IPS-11a (cell line): ENCODE results near the gene IFNK.

ENCODE experiments used
- H3K4me3 ChIP-seq: one replicate; pipeline ENCODE4 v1.5.1; 2013; ENCODE audit warnings: low read depth, low read length, control low read depth

IFNK gene

DNA sequence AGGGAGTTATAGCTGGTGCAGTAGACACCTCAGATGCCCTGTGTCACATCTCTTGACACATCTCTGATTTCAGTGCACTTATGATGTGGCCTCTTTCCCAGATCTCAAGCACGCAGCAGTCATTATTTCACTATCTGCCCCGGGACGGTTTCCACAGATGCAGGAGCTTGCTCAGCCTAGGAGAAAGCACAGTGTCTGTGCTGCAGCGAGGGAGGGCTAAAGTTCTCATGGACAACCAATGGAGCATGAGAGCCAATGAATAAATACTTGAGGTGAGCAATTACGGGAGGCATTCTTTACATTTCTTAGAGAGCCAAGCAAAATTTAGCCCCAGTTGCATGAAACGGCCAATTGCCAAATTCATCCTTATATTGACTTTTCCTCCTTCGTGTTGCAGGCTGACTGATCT, 12.9 kb downstream of the IFNK start:
- no peak overlapping the region for H3K4me3 ChIP-seq

DNA sequence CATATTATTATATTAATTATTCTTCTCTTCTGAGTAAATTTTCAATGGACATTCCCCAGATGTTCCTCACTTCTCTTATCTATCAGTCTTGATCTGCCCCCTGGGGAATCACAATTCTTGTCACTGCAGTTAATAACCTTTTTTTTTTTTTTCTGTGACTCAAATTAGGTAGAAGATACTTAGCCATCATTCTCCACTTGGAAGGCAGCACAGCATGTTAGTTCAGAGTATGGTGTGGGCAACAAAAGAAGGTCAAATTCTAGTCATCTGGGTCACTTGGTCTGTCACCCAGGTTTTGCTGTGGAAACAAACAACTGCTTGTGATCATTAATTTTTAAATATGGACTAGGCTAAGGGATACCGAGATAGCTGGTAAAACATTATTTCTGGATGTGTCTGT, 13.7 kb downstream of the IFNK start:
- no peak overlapping the region for H3K4me3 ChIP-seq

DNA sequence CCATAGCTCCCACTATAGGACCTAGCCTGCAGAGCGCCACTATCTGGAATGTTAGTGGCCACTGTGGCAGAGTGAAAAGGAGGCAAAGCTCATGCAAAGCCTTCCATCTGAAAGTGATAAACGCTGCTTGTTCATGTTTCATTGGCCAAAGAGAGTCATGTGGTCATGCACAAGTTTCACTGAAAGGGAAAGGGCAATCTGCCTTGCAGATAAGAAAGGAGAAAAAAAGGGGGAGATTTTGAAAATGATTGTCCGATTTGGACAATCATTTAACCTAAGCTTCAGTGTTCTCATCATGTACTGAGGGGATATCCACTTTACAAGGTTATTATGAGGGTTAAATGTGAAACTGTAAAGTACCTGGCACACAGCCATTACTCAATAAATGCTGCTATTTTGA, 14.6 kb downstream of the IFNK start:
- H3K4me3 ChIP-seq = no peak overlapping the region

DNA sequence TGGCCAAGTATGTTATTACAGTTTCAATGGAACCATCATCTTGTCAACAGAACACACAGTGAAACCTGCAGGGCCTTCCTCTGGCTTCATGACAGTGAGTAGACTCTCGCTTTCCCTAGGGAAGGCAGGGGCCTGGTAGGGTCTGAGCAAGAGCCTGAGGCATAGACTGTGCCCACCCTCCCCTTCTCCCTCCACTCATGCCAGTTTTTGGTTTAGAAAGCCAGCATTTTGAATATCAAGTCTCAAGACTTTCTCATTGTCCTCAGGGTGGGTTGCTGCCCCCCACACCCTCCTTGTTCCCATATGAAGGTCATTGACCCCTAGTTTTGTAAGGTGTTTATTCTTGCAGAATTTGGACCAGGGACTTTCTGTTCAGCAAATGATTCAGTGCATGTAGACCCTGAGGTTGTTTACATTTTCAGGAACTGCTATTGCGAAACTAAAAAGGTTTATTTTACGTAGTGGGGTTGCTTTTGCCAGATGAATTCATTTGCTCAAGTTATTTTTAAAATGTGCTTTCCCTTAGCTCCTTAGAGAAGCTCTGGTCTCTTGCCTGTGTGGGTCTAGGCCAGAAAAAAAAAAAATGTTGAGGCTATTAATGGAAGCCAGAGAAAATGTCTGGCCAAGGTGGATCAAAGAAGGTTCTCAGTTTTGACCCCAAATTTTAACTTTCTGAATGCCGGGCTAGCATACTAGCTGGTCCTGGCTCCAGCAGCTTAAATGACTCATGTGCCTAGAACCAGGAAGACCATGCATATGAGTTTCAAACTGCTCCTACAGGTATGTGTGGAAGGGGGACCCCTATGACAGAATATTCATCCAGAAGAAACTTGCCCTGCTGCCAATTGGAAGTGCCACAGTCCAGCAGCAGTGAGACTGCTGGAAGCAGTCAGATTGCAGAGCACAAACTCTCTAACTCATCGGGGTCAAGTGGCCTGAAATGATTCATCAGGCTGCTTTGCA, 15.7 kb downstream of the IFNK start:
- H3K4me3 ChIP-seq = no peak overlapping the region

DNA sequence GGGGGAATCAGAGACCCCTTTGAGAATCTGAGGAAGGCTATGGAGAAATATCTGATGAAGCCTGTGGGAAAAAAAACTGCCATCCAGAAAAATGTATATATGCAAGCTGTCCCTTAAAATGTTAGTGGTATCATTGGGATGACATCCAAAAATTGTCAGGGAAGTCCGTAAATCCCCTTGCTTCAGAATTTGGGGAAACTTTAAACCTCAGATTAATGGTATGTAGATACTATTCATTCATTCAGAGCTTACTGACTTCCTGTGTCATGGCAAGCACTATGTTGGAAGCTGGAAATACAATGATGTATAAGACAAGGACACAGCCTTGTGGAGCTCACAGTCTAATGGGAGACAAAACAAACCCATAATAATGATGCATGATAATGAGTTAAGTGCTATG, 16.4 kb downstream of the IFNK start:
- H3K4me3 ChIP-seq = no peak overlapping the region

DNA sequence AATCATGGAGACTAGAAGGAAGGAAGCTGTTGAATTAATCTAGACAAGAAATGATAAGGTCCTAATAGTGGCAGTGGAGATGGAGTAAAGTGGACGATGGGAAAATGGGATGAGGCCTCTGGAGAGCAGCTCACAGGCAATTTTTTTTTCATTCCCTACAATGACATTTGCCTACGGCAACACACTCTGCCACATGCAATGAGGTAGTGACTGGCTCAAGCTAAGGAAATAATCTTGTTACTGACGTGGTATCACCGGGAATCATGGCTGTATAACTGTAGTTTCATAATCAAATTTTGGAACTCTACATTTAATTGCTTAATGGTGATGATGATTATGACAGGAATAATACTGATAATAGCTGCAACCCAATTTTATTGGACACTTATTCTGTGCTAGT, 17.6 kb downstream of the IFNK start:
- no peak overlapping the region for H3K4me3 ChIP-seq

DNA sequence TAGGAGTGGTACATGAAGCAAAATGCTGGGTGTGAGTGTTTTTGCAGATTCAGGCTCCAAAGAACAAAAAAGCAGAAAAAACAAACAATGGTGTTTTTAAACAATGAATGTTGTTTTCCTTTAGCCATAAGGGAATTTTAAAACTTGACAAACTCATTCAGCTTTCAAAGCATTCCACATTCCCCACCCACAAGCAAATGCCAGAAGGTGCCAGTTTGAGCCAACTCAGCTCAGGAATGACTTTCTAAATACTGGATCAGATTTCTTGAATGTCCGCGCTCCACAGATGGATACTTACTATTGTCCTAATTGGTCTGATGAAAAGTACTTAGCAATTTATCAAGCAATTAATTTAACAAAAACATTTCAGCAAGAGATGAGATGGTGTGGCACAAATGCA, 18.4 kb downstream of the IFNK start:
- no peak overlapping the region for H3K4me3 ChIP-seq

DNA sequence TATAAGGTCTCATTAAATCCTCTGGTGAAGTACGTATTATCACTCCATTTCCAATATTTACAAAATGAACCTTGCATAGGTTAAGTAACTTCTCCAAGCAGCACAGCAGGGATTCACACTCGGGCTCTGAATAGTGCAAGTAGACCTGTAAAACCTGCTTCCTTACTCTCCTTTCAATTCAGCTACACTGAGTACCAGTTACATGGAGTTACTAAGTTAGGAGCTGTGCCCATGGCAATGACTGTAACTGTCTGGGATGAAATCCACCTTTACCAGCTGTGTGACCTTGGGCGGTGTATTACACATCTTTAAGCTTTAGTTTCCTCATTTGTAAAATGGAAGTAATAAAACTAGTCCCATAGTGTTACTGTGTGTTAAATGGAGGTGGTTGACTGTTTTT, 21.4 kb downstream of the IFNK start:
- H3K4me3 ChIP-seq = no peak overlapping the region

DNA sequence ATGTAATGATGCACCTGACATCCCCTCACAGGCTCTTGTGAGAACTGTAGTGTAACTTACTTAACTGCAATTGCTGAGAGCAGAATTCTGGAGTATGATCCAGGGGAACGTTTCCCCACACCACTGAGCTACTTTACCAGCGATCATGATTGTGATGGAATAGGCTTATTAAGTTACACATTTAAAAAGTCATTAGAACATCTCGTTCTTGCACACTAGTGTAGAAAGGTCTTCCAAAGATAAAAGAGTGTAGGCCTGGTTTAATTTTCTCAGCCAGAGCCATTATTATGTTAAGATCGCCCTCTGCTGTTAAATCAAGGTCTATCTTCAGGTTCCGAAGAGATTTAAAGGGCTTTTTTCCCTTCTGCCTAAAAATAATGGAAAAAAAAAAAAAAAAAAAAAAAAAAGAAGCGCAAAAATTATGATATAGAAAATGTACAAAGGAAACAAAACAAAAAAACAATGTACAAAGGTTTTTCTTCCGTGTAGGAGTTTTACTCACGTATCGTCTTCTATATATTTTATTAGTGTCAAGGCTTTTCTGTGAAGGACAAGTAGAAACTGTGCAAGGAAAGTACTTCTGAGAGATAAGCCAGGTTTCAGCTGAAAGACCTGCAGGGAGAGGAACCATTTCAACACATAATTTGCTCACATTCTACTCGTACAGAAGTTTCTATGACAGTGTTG, 24.1 kb downstream of the IFNK start:
- no peak overlapping the region for H3K4me3 ChIP-seq

DNA sequence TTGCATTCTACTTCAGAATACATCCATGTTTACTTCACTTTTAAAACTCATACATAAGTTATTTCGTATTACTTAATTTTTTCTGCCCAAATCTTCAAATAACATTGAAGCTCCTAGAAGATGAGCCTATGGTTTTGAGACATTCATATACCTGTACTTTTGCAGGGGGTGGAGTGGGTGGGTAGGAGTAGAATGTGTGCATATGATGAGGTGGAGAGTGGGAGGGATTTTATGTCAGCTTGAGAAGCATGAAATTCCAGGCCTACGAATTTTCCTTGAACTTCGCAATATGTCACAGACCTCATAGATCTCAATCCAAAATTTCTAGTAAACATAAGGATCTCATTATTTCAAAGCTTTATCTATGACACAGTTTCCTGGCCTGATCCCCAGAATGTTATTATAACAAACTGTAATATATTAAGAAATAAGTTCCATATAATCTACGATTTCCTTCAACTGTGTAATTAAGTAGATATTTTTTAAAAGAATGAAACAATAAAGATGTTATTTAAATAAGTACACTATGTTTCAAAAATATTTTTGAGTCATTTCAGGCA, 25.2 kb downstream of the IFNK start:
- H3K4me3 ChIP-seq = no peak overlapping the region

DNA sequence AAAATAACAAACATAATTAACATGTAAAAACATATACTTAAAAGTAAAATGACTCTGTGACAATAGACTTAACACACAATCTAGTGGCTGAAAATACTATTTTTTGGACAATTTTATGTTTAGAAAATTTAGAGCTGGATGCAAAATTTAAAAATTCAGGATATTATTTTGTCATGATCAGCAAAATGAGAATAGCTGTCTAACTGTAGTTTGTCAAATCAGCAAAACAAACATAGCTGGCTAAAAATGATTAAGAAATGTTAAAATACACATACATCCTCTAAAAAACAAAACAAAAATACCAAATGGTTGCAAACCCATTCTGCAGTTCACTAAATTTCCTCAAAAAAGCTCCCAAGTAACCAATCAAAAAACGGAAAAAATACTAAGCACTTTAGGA, 30.6 kb downstream of the IFNK start:
- H3K4me3 ChIP-seq = no peak overlapping the region

DNA sequence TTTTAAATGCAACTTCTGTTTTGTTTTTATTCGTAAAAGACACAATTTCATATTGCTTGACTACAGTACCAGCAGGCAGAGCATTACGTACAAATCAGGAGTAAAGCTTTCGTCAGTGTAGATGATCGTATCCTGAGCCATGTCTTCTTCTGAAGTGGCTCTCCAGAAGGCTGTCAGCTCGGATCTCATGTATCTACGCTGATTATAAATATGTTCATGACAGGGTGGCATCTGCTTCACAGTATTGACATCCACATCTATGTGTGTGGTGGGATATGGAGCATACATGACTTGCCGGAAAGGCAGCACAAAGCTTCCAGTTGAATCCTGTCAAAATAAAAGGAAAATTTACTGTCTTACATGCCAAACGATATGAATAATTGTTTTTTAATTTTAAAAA, 32.4 kb downstream of the IFNK start:
- no peak overlapping the region for H3K4me3 ChIP-seq

DNA sequence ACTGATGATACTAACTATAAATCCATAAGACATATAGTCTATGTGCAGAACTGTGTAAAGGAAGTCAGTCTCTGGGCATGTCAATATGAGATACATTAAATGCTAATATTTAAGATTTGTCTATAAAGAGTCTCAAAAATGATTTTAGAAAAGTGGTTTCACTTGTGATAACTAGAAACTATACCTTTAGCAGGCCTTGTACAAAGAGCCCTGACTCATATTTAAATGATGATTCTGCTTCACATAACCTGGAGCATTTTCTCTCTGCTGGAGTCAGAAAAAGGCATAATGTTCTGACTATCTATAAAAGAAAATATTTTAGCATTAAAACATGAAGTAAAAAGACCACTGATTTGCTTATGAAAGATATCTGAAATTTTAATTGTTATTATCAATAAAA, 34.2 kb downstream of the IFNK start:
- H3K4me3 ChIP-seq = no peak overlapping the region

DNA sequence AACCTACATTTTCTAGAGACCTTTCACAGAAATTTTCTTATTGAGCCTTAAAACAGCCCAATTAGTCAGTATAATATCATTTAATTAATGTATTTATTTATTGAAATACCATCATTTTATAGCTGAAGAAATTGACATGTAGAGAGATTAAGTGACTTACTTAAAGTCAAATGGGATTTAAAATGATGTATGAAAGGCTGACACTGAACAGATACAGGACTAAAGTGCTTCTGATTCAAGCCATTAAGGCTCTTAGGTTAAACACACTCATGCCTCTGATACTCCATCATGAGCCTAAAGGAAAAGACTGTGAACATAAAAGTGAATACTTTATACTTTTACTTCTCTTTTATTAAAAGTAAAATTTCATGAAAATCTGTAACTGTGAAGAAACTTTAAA, 36.4 kb downstream of the IFNK start:
- no peak overlapping the region for H3K4me3 ChIP-seq

DNA sequence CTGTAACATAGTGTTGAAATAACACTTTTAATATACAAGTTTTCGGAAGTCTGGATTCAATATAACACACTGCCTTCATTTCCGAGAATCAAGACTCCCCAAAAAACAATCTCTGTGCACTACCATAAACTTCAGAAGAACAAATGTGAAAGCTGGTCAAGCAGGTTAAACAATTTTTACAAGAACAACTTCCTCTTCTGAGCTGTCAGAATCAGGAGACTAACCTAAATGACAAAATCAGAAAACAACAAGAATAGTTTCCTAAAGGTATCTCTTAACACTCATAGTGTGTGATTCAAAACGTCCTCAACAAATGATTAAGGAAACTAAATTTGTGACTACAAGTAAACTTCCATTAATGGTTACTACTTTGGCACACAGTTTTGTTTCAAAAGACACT, 37.6 kb downstream of the IFNK start:
- no peak overlapping the region for H3K4me3 ChIP-seq

DNA sequence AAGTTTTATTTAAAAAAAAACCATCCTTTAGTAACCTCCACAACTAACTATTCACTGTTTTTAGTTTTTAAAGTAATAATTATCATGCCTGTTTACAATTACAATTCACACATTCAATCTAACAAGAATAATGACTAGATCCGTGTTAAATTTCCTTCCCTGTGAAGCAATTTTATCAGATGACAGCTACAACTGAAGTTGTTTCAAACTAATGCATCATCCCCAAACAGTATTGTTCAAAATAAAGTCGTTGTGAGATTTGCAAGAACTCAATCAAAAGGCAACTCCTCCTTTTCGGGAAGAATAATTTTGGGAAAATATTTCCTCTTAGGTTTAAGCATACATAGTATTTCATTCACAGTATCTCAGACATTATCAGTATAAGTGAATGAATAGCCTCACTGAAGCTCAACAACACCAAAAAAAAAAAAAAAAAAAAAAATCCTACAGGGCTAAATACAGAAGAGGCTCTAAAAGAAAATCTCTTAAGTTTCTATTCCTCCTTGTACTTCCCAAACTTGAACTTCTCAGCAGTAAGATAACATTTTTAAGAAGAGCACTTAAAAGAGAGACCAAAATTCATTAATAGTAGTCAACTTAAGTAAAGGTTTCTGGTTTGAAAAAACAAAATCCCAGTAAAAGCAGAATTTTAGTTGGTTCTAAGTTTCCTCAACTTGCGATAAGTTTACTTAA, 39.8 kb downstream of the IFNK start:
- no peak overlapping the region for H3K4me3 ChIP-seq

DNA sequence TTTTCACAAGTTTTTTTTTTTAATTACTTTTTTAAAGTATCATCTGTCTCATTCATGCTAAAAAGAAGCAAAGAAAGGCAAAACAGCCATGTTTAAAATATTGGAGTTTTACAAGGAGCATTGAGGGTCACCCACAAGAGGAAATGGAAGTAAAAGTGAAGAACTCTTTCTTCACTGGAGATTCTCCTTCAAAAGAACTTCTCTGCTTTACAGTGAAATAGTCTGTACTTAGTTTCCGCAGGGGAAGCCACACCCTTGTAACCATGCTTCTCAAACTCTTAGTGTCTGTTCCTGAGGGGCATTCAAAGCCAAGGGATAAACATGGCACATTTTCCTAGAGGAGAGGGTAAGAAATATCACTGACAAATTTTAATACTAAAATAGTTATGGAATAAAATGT, 40.6 kb downstream of the IFNK start:
- H3K4me3 ChIP-seq = no peak overlapping the region

DNA sequence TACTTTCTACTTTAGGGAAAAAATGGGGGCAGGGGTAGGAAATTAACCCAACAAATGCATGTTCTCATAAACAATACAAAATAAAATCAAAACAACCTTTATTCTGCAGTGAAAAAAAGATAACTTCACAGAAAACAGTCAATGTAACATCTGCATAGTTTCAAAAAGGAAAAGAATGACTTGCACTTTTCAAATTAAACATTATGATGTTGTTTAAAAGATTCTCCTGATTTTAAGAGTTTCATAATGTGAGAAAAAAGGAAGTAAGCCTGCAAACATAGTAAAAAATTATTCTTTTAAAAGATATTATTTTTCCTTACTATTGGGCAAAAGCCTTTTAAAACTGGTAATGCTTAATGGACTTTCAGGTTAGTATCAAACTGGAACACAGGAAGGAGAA, 41.6 kb downstream of the IFNK start:
- no peak overlapping the region for H3K4me3 ChIP-seq

DNA sequence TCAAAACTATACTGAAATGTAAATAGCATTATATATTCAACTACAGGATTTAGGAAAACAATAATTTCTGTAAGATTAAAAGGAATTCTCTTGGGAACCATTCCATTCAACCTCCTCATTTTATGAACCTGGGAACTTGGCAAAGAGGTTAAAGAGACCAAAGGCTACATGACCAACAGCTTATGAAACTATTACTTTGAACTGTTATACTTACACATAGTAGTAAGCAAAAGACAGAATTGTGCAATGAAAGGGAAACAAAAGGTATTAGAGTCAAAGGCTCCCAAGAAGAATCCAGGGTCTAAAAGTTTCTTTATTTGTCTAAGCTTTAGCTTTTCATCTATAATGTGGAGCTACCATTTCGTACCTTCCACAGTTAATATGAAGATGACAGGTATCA, 42.0 kb downstream of the IFNK start:
- H3K4me3 ChIP-seq = no peak overlapping the region

DNA sequence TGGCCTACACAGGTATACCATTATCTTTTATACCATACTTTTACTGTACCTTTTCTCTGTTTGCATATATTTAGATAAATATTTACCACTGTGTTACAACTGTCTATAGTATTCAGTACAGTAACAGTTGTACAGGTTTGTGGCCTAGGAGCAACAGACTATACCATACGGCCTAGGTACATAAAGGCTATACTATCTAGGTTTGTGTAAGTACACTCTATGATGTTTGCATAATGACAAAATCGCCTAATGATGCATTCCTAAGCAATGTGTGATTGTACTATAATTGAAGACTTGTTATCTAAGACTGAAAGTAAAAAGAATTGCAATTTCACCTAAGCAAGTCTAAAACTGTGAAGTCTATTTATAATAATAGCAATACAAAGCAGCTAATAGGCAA, 45.3 kb downstream of the IFNK start:
- H3K4me3 ChIP-seq = no peak overlapping the region

DNA sequence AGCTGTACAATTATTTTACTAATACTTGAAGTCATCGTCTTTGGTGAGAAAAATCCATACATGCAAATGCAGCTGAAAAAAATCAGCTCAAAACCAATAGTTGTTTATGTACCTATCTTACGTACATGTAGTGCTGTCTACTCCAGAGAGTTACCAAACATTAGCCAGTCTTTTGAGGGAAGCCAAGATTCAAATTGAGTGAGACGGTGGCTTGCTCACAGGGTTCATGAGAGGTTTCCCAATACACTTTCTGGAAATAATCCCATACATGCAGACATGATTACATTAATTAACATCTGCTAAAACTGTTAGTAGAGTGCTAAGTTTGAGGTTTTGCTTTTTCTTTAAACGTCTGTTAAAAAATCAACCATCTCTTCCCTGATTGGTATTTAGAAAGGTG, 46.9 kb downstream of the IFNK start:
- no peak overlapping the region for H3K4me3 ChIP-seq

DNA sequence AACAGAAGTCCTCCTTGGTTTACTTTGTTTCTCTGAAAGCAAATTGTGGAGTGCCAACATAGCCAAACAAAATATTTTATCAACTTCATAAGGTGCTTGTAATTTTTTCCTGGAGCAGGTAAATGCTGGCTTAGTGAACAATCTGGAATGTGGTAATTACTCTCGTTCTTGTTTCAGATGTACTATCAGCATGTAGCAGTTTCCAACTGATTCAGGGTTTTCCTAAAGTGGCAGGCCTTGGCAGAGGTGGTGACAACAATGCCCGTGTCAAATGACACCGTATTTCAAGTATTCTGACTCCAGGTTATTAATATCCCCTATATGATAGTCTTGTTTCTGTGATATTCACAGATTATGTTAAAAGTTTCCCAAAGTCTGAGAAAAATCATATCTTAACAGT, 48.0 kb downstream of the IFNK start:
- H3K4me3 ChIP-seq = peak overlapping the region; percentile 87
